Calu3 (cell line): ENCODE data around the gene ASCL2. TPM values are rescaled to one million over a fixed set of nuclear protein-coding genes. Genes with fewer than 3 reads are reported as not detected.

ENCODE experiments used
- BruUV-seq: library from RNA; stranded (reverse); fragments of 400-500 nt; replicated peaks from 2 replicates; lab custom pipeline; 2021; lab: Mats Ljungman, UMichigan
- CTCF ChIA-PET: fragments of 300-600 bp; sonication (Branson Sonifier 250); formaldehyde crosslinking; loops from one replicate; lab custom pipeline; 2022; ENCODE audit warnings: antibody characterized with exemption; lab: Charles Lee
- DNase-seq: peaks from one replicate; pipeline ENCODE4 v3.0.0; 2022
- H3K27ac Mint-ChIP-seq: one replicate; pipeline ENCODE4 v1.8.0; 2022; ENCODE audit warnings: mixed read lengths; ENCODE audit not compliant: unreplicated experiment
- H3K27me3 Mint-ChIP-seq: one replicate; pipeline ENCODE4 v1.8.0; 2022; ENCODE audit warnings: mixed read lengths; ENCODE audit not compliant: unreplicated experiment
- H3K36me3 Mint-ChIP-seq: one replicate; pipeline ENCODE4 v1.8.0; 2022; ENCODE audit warnings: mild to moderate bottlenecking, moderate library complexity, mixed read lengths; ENCODE audit not compliant: insufficient read depth, unreplicated experiment
- H3K4me1 Mint-ChIP-seq: one replicate; pipeline ENCODE4 v1.8.0; 2022; ENCODE audit warnings: mild to moderate bottlenecking, low read depth, mixed read lengths; ENCODE audit not compliant: unreplicated experiment
- H3K4me3 Mint-ChIP-seq: one replicate; pipeline ENCODE4 v1.8.0; 2022; ENCODE audit warnings: mild to moderate bottlenecking, low read depth, moderate library complexity, mixed read lengths; ENCODE audit not compliant: unreplicated experiment
- H3K9me3 Mint-ChIP-seq: one replicate; pipeline ENCODE4 v1.8.0; 2022; ENCODE audit warnings: low read depth, mixed read lengths; ENCODE audit not compliant: unreplicated experiment
- CTCF ChIP-seq: fragments of 200-600 bp; IDR thresholded peaks from one replicate; pipeline ENCODE4 v1.8.0; 2022; ENCODE audit warnings: antibody characterized with exemption; ENCODE audit not compliant: unreplicated experiment
- intact Hi-C: fragments of 100-400 bp; cut with micrococcal nuclease; formaldehyde crosslinking; loops from one replicate; pipeline ENCODE4 v1.10.0; 2022; ENCODE audit not compliant: unreplicated experiment
- total RNA-seq: library from RNA; stranded (reverse); gene quantifications from 2 replicates; pipeline ENCODE4 v1.2.3, GENCODE V29; 2022

Gene ASCL2
- total RNA-seq, 1 experiment from 2014 or later = not detected

GRCh38 chr11:2312232-2313042, 42.0 kb upstream of the ASCL2 start:
- Mint-ChIP-seq H3K27ac (no peak overlapping the region), H3K4me3 (no peak overlapping the region), H3K36me3 (no peaks in the 10 kb centered on the region), H3K4me1 (no peaks in the 10 kb centered on the region), H3K27me3 (peaks cover 16% of the 10 kb centered on the region), H3K9me3 (no peaks in the 10 kb centered on the region)
- BruUV-seq = no TSS peak
- no peak for TF ChIP-seq CTCF
- DNase-seq = no peak
- intact Hi-C loops = no loop called here
- CTCF ChIA-PET = no interaction called here

- no peak overlapping the region for H3K27ac Mint-ChIP-seq
- no peak overlapping the region for H3K4me3 Mint-ChIP-seq
- no peak for TF ChIP-seq CTCF
- H3K4me1 Mint-ChIP-seq = no peaks in the 10 kb centered on the region
- DNase-seq = no peak
- no TSS peak for BruUV-seq
- CTCF ChIA-PET = interaction anchor here (0.6 to 0.7 kb wide), 2 partner anchors 22 to 108 kb away, joined by 3 to 5 read pairs; no protein-coding TSS in a partner anchor
- peaks cover 15% of the 10 kb centered on the region for H3K27me3 Mint-ChIP-seq
- no peaks in the 10 kb centered on the region for H3K36me3 Mint-ChIP-seq
- H3K9me3 Mint-ChIP-seq = no peaks in the 10 kb centered on the region
- intact Hi-C loops = no loop called here
Observed at GRCh38 chr11:2311353-2312133, 41.2 kb upstream of the ASCL2 start.

DNA sequence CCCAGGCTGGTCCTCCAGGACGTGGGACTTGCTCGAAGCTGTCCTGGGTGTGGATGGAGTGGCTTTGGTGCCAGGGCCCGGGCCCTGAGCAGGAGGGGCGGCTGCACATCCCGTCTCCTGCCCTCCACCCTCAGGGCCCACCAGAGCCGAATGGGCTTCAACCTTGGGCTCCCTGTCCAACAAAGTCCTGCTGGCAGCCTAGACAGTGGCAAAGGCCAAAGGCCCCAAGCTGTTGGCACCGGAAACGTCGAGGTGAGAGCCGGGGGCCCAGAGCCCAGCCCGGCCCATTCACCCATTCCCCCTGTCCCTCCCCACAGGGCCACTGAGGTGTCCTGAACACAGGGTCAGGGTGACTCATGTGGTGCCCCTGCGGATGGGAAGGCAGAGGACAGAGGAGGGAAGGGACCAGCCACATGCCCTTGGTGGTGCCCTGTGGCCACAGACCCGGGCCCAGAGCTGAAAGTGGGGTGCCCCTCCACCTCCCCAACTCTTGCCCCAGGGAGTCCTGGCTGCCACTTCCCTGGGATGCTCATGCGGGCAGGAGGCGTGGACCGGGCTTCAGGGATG, 40.5 kb upstream of the ASCL2 start:
- no peaks in the 10 kb centered on the region for H3K9me3 Mint-ChIP-seq
- no peak for DNase-seq
- H3K27ac Mint-ChIP-seq = no peak overlapping the region
- no TSS peak for BruUV-seq
- H3K4me1 Mint-ChIP-seq = no peaks in the 10 kb centered on the region
- no peak for TF ChIP-seq CTCF
- CTCF ChIA-PET = interaction anchor here (0.6 to 2.1 kb wide), 3 partner anchors 22 to 109 kb away, joined by 3 to 9 read pairs (median 5); no protein-coding TSS in a partner anchor
- intact Hi-C loops = no loop called here
- H3K27me3 Mint-ChIP-seq = peaks cover 13% of the 10 kb centered on the region
- H3K4me3 Mint-ChIP-seq = no peak overlapping the region
- H3K36me3 Mint-ChIP-seq = no peaks in the 10 kb centered on the region

DNA sequence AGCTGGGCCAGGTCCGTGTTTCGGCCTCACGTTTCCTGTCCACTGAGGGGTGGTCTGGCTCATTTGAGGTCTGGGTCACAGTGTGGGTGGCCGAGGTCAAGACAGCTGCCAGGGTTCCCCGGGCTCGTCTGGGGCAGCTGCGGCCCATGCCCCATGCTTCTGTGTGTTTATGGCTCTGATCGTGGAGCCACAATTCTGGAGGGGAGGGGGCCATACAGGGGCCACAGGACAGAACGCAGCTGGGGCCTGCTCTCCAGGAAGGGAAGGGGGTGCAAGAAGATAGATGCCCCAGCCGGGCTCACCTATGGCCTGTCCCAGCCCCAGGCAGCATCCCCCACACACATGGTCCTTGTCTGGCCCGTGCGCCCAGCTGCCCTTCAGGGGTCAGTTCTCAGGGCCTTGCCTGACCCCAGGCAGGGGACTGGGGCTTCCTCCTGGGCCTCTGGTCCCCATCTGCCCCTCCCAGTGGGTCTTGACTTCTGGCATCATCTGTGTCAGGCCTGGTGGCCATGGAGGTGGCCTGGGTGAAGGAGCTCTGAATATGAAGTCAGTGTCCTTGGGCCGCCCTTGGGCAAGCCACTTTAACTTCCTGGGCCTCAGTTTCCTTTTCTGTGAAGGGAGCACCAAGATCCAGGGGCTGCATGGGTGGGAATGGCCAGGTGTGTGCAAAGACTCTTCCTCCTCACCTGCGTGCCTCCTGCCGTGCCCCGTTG, 39.8 kb upstream of the ASCL2 start:
- Mint-ChIP-seq H3K27ac (no peak overlapping the region), H3K4me3 (no peak overlapping the region), H3K27me3 (peaks cover 13% of the 10 kb centered on the region), H3K36me3 (no peaks in the 10 kb centered on the region), H3K9me3 (no peaks in the 10 kb centered on the region), H3K4me1 (no peaks in the 10 kb centered on the region)
- CTCF ChIA-PET = interaction anchor here (2.1 kb wide), 1 partner anchor 109 kb away, joined by 9 read pairs; no protein-coding TSS in a partner anchor
- DNase-seq = no peak
- no TSS peak for BruUV-seq
- intact Hi-C loops = no loop called here
- no peak for TF ChIP-seq CTCF
